Ascending aorta (tissue), 2 donors: ENCODE measurements around the gene NEK10. TPM values are rescaled to one million over a fixed set of nuclear protein-coding genes. Genes with fewer than 3 reads are reported as not detected.
"Not testable (repeated sequence)": the region's sequence is repeated elsewhere in the genome, so short reads cannot be mapped to it uniquely, and the experiment has no call there.

Source experiments
- DNase-seq, 2 donors: peaks; one replicate each; pipeline ENCODE4 v3.0.0-alpha.2; 2019; ENCODE audit warnings: low spot score in 2 of 2
- H3K27ac ChIP-seq, 2 donors: fragments of 200-600 bp; sonication (generic); one replicate each; pipeline ENCODE4 v1.5.1; 2016 to 2017; ENCODE audit warnings: mild to moderate bottlenecking in 1 of 2
- H3K27me3 ChIP-seq: fragments of 200-600 bp; sonication (generic); one replicate; pipeline ENCODE4 v1.5.1; 2017
- H3K36me3 ChIP-seq, 2 donors: fragments of 200-600 bp; sonication (generic); one replicate each; pipeline ENCODE4 v1.5.1; 2016
- H3K4me1 ChIP-seq, 2 donors: fragments of 200-600 bp; sonication (generic); one replicate each; pipeline ENCODE4 v1.5.1; 2016 to 2017; ENCODE audit warnings: mild to moderate bottlenecking in 1 of 2
- H3K4me3 ChIP-seq, 2 donors: fragments of 200-600 bp; sonication (generic); one replicate each; pipeline ENCODE4 v1.5.1; 2016 to 2017; ENCODE audit warnings: mild to moderate bottlenecking in 1 of 2
- H3K9me3 ChIP-seq, 2 donors: fragments of 200-600 bp; sonication (generic); one replicate each; pipeline ENCODE4 v1.5.1; 2016
- CTCF ChIP-seq, 3 experiments: fragments of 200-600 bp in 2 of 3; fragments of 450-650 bp in 1 of 3; sonication (generic) in 2 of 3; IDR thresholded peaks; one replicate each; pipeline ENCODE4 v1.5.1; 2016 to 2019; ENCODE audit warnings: antibody characterized with exemption in 3 of 3, mild to moderate bottlenecking in 1 of 3, moderate library complexity in 1 of 3
- intact Hi-C: fragments of 100-400 bp; cut with DNase I; formaldehyde crosslinking; loops from one replicate; pipeline ENCODE4 v1.15.1; 2023
- total RNA-seq: library from RNA; depleted of rRNA; stranded (reverse); fragments of >200 nt; gene quantifications from one replicate; pipeline ENCODE4 v1.1.0, GENCODE V29; 2016

Gene NEK10
- total RNA-seq, 1 donor from 2014 or later = not detected

- Histone ChIP-seq H3K27me3 (no peaks in the 10 kb centered on the region), H3K4me3 (no peak overlapping the region), H3K4me1 (no peaks in the 10 kb centered on the region), H3K27ac (no peak overlapping the region), H3K9me3 (no peaks in the 10 kb centered on the region), H3K36me3 (no peaks in the 10 kb centered on the region)
- intact Hi-C loops = no loop called here
- no peak for DNase-seq
- TF ChIP-seq CTCF (IDR thresholded peaks at IDR 0.05) = no peak
These were observed 28.6 kb downstream of the NEK10 start for GRCh38 chr3:27340534-27340933.

GRCh38 chr3:27335571-27335970 lies 33.6 kb downstream of the NEK10 start:
- H3K4me3 ChIP-seq = no peak overlapping the region
- no peak for DNase-seq
- no peaks in the 10 kb centered on the region for H3K27me3 ChIP-seq
- H3K9me3 ChIP-seq = no peaks in the 10 kb centered on the region
- H3K27ac ChIP-seq = no peak overlapping the region
- H3K4me1 ChIP-seq = no peaks in the 10 kb centered on the region
- TF ChIP-seq CTCF (IDR thresholded peaks at IDR 0.05) = no peak
- intact Hi-C loops = no loop called here
- H3K36me3 ChIP-seq = no peaks in the 10 kb centered on the region

- H3K27me3 ChIP-seq = no peaks in the 10 kb centered on the region
- intact Hi-C loops = no loop called here
- DNase-seq = no peak
These were observed 35.3 kb downstream of the NEK10 start for GRCh38 chr3:27333843-27334242.

GRCh38 chr3:27328982-27329762 lies 40.0 kb downstream of the NEK10 start:
- H3K9me3 ChIP-seq, H3K27me3 ChIP-seq, H3K36me3 ChIP-seq, H3K4me3 ChIP-seq, H3K4me1 ChIP-seq, H3K27ac ChIP-seq, intact Hi-C loops, DNase-seq: not testable (repeated sequence)

More at GRCh38 chr3:27333843-27334242, 35.3 kb downstream of the NEK10 start:
- Histone ChIP-seq H3K36me3 (no peaks in the 10 kb centered on the region), H3K27ac (no peak overlapping the region), H3K4me1 (no peaks in the 10 kb centered on the region), H3K9me3 (no peaks in the 10 kb centered on the region), H3K4me3 (no peak overlapping the region)
- no peak for TF ChIP-seq CTCF (IDR thresholded peaks at IDR 0.05)

GRCh38 chr3:27326629-27327545 lies 42.3 kb downstream of the NEK10 start:
- no peak overlapping the region for H3K4me3 ChIP-seq
- intact Hi-C loops = no loop called here
- no peak for TF ChIP-seq CTCF (IDR thresholded peaks at IDR 0.05)
- DNase-seq = no peak
- H3K27me3 ChIP-seq = no peaks in the 10 kb centered on the region
- H3K9me3 ChIP-seq = no peaks in the 10 kb centered on the region
- no peaks in the 10 kb centered on the region for H3K36me3 ChIP-seq
- no peak overlapping the region for H3K27ac ChIP-seq
- H3K4me1 ChIP-seq = peaks cover 0 to 3% of the 10 kb centered on the region in 2 donors

GRCh38 chr3:27326202-27326601 lies 43.0 kb downstream of the NEK10 start:
- no peak for TF ChIP-seq CTCF (IDR thresholded peaks at IDR 0.05)
- no peak for DNase-seq
- H3K4me1 ChIP-seq = peaks cover 0 to 3% of the 10 kb centered on the region in 2 donors
- H3K27me3 ChIP-seq = no peaks in the 10 kb centered on the region
- no peaks in the 10 kb centered on the region for H3K36me3 ChIP-seq
- no peak overlapping the region for H3K27ac ChIP-seq
- no peaks in the 10 kb centered on the region for H3K9me3 ChIP-seq
- no peak overlapping the region for H3K4me3 ChIP-seq
- intact Hi-C loops = no loop called here
